Glutamatergic neuron (in vitro differentiated cells): ENCODE results near the gene CLCA2. TPM values are rescaled to one million over a fixed set of nuclear protein-coding genes. Genes with fewer than 3 reads are reported as not detected.
"Not testable (repeated sequence)": the region's sequence is repeated elsewhere in the genome, so short reads cannot be mapped to it uniquely, and the experiment has no call there.

Experiments
- DNase-seq: peaks from one replicate; pipeline ENCODE4 v3.0.0; 2022
- H3K27ac Mint-ChIP-seq: one replicate; pipeline ENCODE4 v1.8.0; 2020; ENCODE audit warnings: mild to moderate bottlenecking, mixed read lengths, inconsistent platforms; ENCODE audit not compliant: unreplicated experiment
- H3K27me3 Mint-ChIP-seq: one replicate; pipeline ENCODE4 v1.8.0; 2020; ENCODE audit warnings: mild to moderate bottlenecking, moderate library complexity, mixed read lengths, inconsistent platforms; ENCODE audit not compliant: unreplicated experiment
- H3K36me3 Mint-ChIP-seq: one replicate; pipeline ENCODE4 v1.8.0; 2020; ENCODE audit warnings: mild to moderate bottlenecking, mixed read lengths, inconsistent platforms; ENCODE audit not compliant: unreplicated experiment
- H3K4me1 Mint-ChIP-seq: one replicate; pipeline ENCODE4 v1.8.0; 2020; ENCODE audit warnings: mild to moderate bottlenecking, low read depth, mixed read lengths, inconsistent platforms; ENCODE audit not compliant: unreplicated experiment
- H3K4me3 Mint-ChIP-seq: one replicate; pipeline ENCODE4 v1.8.0; 2020; ENCODE audit warnings: mild to moderate bottlenecking, mixed read lengths, inconsistent platforms; ENCODE audit not compliant: unreplicated experiment
- H3K9me3 Mint-ChIP-seq: one replicate; pipeline ENCODE4 v1.8.0; 2020; ENCODE audit warnings: mild to moderate bottlenecking, moderate library complexity, mixed read lengths, inconsistent platforms; ENCODE audit not compliant: unreplicated experiment
- CTCF ChIP-seq: fragments of 200-600 bp; sonication (generic); IDR thresholded peaks from one replicate; pipeline ENCODE4 v1.5.0; 2021; ENCODE audit not compliant: partially characterized antibody, unreplicated experiment
- total RNA-seq: library from RNA; stranded (reverse); fragmentation: NEBNext Ultra II Directional; extraction: Animal tissue kit (Norgen Biotek cat#: 25700); gene quantifications from one replicate; pipeline ENCODE4 v1.2.1, GENCODE V29; 2021; ENCODE audit not compliant: unreplicated experiment

CLCA2 gene
- total RNA-seq, 1 donor from 2014 or later, result not detected

DNA sequence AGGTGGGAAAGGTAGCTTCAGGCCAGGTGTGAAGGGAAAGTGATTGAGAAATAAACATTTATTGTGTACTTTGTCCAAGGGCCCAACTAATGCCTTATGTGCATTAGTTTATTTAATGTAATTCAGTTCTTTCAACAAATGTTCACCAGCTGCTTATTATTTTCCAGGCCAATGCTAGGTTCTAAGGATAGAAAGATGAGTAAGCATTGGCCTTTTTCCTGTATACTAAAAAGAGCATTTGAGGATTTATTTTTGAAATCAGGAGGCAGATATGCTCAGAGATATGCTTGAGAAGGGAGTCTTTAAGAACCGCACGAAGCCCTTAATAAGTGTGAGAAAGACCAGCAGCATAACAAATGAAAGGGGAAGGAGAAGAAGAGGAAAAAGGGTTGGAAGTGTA is 76.7 kb downstream of the CLCA2 start:
- H3K27ac Mint-ChIP-seq, result no peak overlapping the region
- H3K4me1 Mint-ChIP-seq, result peaks cover 6% of the 10 kb centered on the region
- peaks cover 2% of the 10 kb centered on the region for H3K27me3 Mint-ChIP-seq
- no peak for DNase-seq
- no peak for TF ChIP-seq CTCF
- H3K4me3 Mint-ChIP-seq, result no peak overlapping the region
- no peaks in the 10 kb centered on the region for H3K36me3 Mint-ChIP-seq
- no peaks in the 10 kb centered on the region for H3K9me3 Mint-ChIP-seq

GRCh38 chr1:86502125-86502646 is 78.2 kb downstream of the CLCA2 start:
- H3K9me3 Mint-ChIP-seq, H3K36me3 Mint-ChIP-seq, DNase-seq, H3K27ac Mint-ChIP-seq, H3K27me3 Mint-ChIP-seq, H3K4me1 Mint-ChIP-seq: not testable (repeated sequence)
- TF ChIP-seq CTCF, result peak; percentile 62
- peak overlapping the region; percentile 79 for H3K4me3 Mint-ChIP-seq

DNA sequence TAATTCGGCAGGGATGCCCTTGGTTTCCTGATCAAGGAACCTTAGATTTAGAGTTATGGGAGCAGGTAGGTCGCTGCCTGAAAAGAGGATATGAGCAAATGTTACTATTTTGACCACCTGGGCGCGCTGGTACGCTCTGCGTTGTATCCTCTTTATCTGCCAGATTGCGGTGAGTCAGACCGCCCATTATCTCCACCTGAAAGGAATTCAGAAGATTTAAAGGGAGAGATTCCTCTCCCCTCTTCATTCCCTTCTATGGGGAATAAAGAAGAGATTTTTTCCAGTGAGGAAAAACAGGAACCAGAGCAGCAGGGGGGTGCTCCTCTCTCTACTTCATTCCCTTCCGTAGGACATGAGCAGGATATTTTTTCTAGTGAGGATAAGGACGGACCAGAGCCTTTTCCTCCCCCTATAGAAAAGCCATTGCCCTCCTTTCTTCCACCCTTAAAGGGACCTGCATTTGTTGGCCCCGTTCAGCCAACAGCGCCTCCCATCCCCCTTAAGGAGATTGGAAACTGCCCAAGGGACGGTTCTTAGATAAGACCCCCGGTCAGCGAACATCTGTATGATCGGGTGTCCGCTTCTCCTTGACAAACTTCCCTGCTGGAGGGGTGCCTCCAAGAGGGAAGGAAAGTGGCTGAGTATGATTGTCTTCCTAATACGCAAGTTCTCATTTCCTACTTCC is 78.9 kb downstream of the CLCA2 start:
- Mint-ChIP-seq H3K9me3 (no peaks in the 10 kb centered on the region), H3K27ac (no peak overlapping the region), H3K27me3 (peaks cover 2% of the 10 kb centered on the region), H3K4me3 (peak overlapping the region; percentile 79), H3K4me1 (peaks cover 6% of the 10 kb centered on the region), H3K36me3 (no peaks in the 10 kb centered on the region)
- TF ChIP-seq CTCF, result no peak
- DNase-seq, result no peak

DNA sequence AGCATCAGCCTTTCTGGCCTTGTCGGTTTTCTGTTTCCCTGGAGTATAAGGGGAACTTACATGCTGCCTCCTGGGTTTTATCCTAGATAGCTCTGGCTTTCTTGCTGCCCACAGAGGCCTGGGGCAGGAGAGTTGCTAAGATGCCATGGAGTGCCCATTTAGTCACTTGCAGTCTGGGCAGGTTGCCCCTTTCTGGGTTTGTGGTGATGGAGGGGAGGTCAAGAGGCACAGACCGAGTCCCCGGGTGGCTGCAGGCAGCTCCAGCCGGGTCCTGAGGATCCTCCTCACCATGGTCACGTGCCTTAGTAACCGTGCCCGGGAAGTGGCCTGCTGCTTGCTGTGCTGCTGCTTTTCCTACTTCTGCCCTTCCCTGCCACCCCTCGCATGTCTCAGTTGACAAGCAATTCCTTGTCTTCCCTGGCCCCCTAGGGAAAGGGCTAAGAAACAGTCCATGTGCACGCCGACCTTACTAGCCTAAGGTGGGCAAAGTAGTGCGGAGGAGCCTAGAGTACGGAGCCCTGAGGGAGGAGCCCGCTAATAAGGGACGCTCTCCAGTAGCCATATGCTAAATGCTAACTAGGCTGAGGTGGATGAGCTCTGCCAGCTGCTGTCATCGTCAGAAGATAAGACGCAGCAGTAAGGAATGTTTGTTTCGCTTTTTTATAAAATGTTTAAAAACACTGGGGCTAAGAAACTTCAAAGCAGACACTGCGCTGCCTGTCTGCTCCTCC is 79.6 kb downstream of the CLCA2 start:
- peak; percentile 22 for DNase-seq
- Mint-ChIP-seq H3K4me1 (peaks cover 6% of the 10 kb centered on the region), H3K27me3 (peaks cover 2% of the 10 kb centered on the region), H3K27ac (no peak overlapping the region), H3K9me3 (no peaks in the 10 kb centered on the region), H3K4me3 (peak overlapping the region; percentile 71), H3K36me3 (no peaks in the 10 kb centered on the region)
- no peak for TF ChIP-seq CTCF

DNA sequence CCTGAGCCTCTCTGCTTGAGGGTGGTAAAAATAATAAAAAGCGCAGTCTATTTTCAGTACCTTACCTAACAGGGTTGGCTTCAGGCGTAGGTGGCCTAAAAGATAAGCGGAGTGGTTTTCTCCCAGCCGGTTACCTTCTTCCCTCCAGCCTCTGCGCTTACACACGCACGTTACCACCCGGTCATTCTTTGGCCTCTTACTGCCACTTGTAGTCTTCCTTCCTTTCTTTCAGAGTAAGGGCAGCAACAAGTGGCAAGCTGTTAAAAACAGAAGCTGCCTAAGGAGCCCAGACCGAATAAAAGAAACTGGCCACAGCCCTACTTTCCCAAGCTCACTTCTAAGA is 80.1 kb downstream of the CLCA2 start:
- Mint-ChIP-seq H3K4me1 (peaks cover 6% of the 10 kb centered on the region), H3K4me3 (no peak overlapping the region), H3K27me3 (peaks cover 2% of the 10 kb centered on the region), H3K27ac (no peak overlapping the region), H3K36me3 (no peaks in the 10 kb centered on the region), H3K9me3 (no peaks in the 10 kb centered on the region)
- TF ChIP-seq CTCF, result no peak
- no peak for DNase-seq
